Liver (tissue), 9 donors: ENCODE results near the gene ULBP3. TPM values are rescaled to one million over a fixed set of nuclear protein-coding genes. Genes with fewer than 3 reads are reported as not detected.

Experiments
- DNase-seq: peaks from one replicate; pipeline ENCODE4 v3.0.0-alpha.2; 2017; ENCODE audit warnings: low spot score
- H3K27ac ChIP-seq, 2 donors: one replicate each; pipeline ENCODE4 v1.7.0; 2013; ENCODE audit warnings: inconsistent platforms in 2 of 2, low read length in 2 of 2, control low read depth in 1 of 2, low read depth in 1 of 2, mild to moderate bottlenecking in 1 of 2
- H3K27me3 ChIP-seq, 4 donors: one replicate each; pipeline versions ENCODE4 v1.6.1 to v1.7.0; 2013; ENCODE audit warnings: low read length in 3 of 4, inconsistent platforms in 1 of 4, mild to moderate bottlenecking in 1 of 4, moderate library complexity in 1 of 4; ENCODE audit not compliant: control insufficient read depth in 4 of 4, insufficient read depth in 4 of 4
- H3K36me3 ChIP-seq, 4 donors: one replicate each; pipeline versions ENCODE4 v1.6.1 to v1.7.0; 2013; ENCODE audit warnings: low read length in 3 of 4, mild to moderate bottlenecking in 3 of 4, low read depth in 1 of 4, moderate library complexity in 1 of 4; ENCODE audit not compliant: control insufficient read depth in 4 of 4, insufficient read depth in 3 of 4
- H3K4me1 ChIP-seq, 4 donors: one replicate each; pipeline versions ENCODE4 v1.6.1 to v1.7.0; 2013; ENCODE audit warnings: low read length in 3 of 4, mild to moderate bottlenecking in 3 of 4, moderate library complexity in 1 of 4; ENCODE audit not compliant: control insufficient read depth in 4 of 4, insufficient read depth in 4 of 4
- H3K4me3 ChIP-seq, 3 donors: one replicate each; pipeline versions ENCODE4 v1.6.1 to v1.7.0; 2013; ENCODE audit warnings: low read length in 3 of 3, control low read depth in 1 of 3, low read depth in 1 of 3, mild to moderate bottlenecking in 1 of 3
- H3K9ac ChIP-seq, 2 donors: one replicate each; pipeline ENCODE4 v1.7.0; 2013; ENCODE audit warnings: low read length in 2 of 2, mild to moderate bottlenecking in 2 of 2, moderate library complexity in 2 of 2, control low read depth in 1 of 2, low read depth in 1 of 2
- H3K9me3 ChIP-seq, 4 donors: one replicate each; pipeline versions ENCODE4 v1.6.1 to v1.7.0; 2013; ENCODE audit warnings: low read length in 3 of 4; ENCODE audit not compliant: control insufficient read depth in 4 of 4
- CTCF ChIP-seq: fragments of 150-350 bp; IDR thresholded peaks from 2 replicates; pipeline ENCODE4 v1.5.1; 2017; ENCODE audit warnings: improper control_type of control experiment, low read depth, low read length; ENCODE audit not compliant: missing input control
- EGR1 ChIP-seq, 2 donors: IDR thresholded peaks; 2 replicates each; pipeline ENCODE4 v1.6.1; 2016 to 2018; ENCODE audit warnings: antibody characterized with exemption in 2 of 2, low read depth in 2 of 2
- FOXA2 ChIP-seq: IDR thresholded peaks from 2 replicates; pipeline ENCODE4 v1.6.1; 2016; ENCODE audit warnings: antibody characterized with exemption
- HNF4A ChIP-seq, 2 donors: conservative IDR thresholded peaks; 2 replicates each; pipeline ENCODE4 v1.6.1; 2016; ENCODE audit warnings: antibody characterized with exemption in 2 of 2, mild to moderate bottlenecking in 2 of 2
- HNF4G ChIP-seq: IDR thresholded peaks from 2 replicates; pipeline ENCODE4 v1.6.1; 2016; ENCODE audit warnings: antibody characterized with exemption
- MAX ChIP-seq: IDR thresholded peaks from 2 replicates; pipeline ENCODE4 v1.6.1; 2016; ENCODE audit warnings: antibody characterized with exemption
- NR2F2 ChIP-seq: IDR thresholded peaks from 2 replicates; pipeline ENCODE4 v1.6.1; 2016; ENCODE audit warnings: antibody characterized with exemption
- RAD21 ChIP-seq, 2 donors: IDR thresholded peaks; 2 replicates each; pipeline ENCODE4 v1.6.1; 2016; ENCODE audit warnings: antibody characterized with exemption in 2 of 2, mild to moderate bottlenecking in 2 of 2
- RXRA ChIP-seq, 2 donors: IDR thresholded peaks; 2 replicates each; pipeline ENCODE4 v1.6.1; 2017 to 2018; ENCODE audit warnings: antibody characterized with exemption in 2 of 2, mild to moderate bottlenecking in 1 of 2
- SP1 ChIP-seq: IDR thresholded peaks from 2 replicates; pipeline ENCODE4 v1.6.1; 2018; ENCODE audit warnings: antibody characterized with exemption, mild to moderate bottlenecking
- TAF1 ChIP-seq: conservative IDR thresholded peaks from 2 replicates; pipeline ENCODE4 v1.6.1; 2016; ENCODE audit warnings: antibody characterized with exemption, mild to moderate bottlenecking
- YY1 ChIP-seq: IDR thresholded peaks from 2 replicates; pipeline ENCODE4 v1.6.1; 2016; ENCODE audit warnings: antibody characterized with exemption, mild to moderate bottlenecking
- WGBS: extraction: QIAGEN DNeasy Blood & Tissue Kit; methylation state at CpG from one replicate; pipeline ENCODE4 v1.1.7; 2013; 5-methylcytosine and 5-hydroxymethylcytosine counted together
- polyA plus RNA-seq, 2 donors: library from polyadenylated mRNA; stranded (reverse) in 1 of 2; unstranded in 1 of 2; fragments of 200-250 nt in 1 of 2; fragments of >200 nt in 1 of 2; fragmentation: Nextera tagmentation in 1 of 2; extraction: Ambion mirVana in 1 of 2; gene quantifications; one replicate each; pipeline versions ENCODE4 v1.2.1 to v1.2.3, GENCODE V29; 2013 to 2015
- total RNA-seq, 2 donors: library from RNA; depleted of rRNA; stranded (reverse); fragments of >200 nt; gene quantifications; one replicate each; pipeline ENCODE4 v1.2.3, GENCODE V29; 2014
- TF ChIP-seq, protein P1 (sequence below): IDR thresholded peaks from 2 replicates; pipeline ENCODE4 v1.6.1; 2016; ENCODE audit warnings: antibody characterized with exemption
- donor health status: healthy.
- donor health status: healthy.
- donor health status: healthy.
- donor health status: healthy.
- donor health status: healthy.

The ULBP3 gene
- total and polyA plus RNA-seq, 4 donors: 0.88 to 2.3 (median 0.92) TPM; not detected in 1

- Histone ChIP-seq H3K36me3 (no peaks in the 10 kb centered on the region), H3K9ac (no peak overlapping the region), H3K27ac (no peak overlapping the region), H3K4me1 (no peaks in the 10 kb centered on the region), H3K9me3 (no peaks in the 10 kb centered on the region), H3K4me3 (no peak overlapping the region), H3K27me3 (no peaks in the 10 kb centered on the region)
- no peak for DNase-seq
- 92% methylated on average over 4 of the region's 4 CpGs for WGBS
- no peak for TF ChIP-seq FOXA2
- TF ChIP-seq HNF4G: no peak
- no peak for TF ChIP-seq CTCF
- TF ChIP-seq, protein P1, sequence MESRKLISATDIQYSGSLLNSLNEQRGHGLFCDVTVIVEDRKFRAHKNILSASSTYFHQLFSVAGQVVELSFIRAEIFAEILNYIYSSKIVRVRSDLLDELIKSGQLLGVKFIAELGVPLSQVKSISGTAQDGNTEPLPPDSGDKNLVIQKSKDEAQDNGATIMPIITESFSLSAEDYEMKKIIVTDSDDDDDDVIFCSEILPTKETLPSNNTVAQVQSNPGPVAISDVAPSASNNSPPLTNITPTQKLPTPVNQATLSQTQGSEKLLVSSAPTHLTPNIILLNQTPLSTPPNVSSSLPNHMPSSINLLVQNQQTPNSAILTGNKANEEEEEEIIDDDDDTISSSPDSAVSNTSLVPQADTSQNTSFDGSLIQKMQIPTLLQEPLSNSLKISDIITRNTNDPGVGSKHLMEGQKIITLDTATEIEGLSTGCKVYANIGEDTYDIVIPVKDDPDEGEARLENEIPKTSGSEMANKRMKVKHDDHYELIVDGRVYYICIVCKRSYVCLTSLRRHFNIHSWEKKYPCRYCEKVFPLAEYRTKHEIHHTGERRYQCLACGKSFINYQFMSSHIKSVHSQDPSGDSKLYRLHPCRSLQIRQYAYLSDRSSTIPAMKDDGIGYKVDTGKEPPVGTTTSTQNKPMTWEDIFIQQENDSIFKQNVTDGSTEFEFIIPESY: no peak
- no peak for TF ChIP-seq MAX
- TF ChIP-seq HNF4A (conservative IDR thresholded peaks at IDR 0.05): no peak
- no peak for TF ChIP-seq EGR1 (IDR thresholded peaks at IDR 0.05; ENCODE audit: low read depth in 2 of 2)
- TF ChIP-seq YY1: no peak
Measured at GRCh38 chr6:150102750-150103270, 33.9 kb upstream of the ULBP3 start.

- 94% methylated on average over 19 of the region's 19 CpGs for WGBS
- no peaks in the 10 kb centered on the region for H3K4me1 ChIP-seq
- H3K36me3 ChIP-seq: no peaks in the 10 kb centered on the region
- H3K4me3 ChIP-seq: no peak overlapping the region
- TF ChIP-seq RAD21 (IDR thresholded peaks at IDR 0.05) (no peak), FOXA2 (no peak), RXRA (IDR thresholded peaks at IDR 0.05) (no peak), NR2F2 (no peak)
- H3K27ac ChIP-seq: no peak overlapping the region
- DNase-seq: no peak
- no peak overlapping the region for H3K9ac ChIP-seq
- no peaks in the 10 kb centered on the region for H3K27me3 ChIP-seq
- H3K9me3 ChIP-seq: no peaks in the 10 kb centered on the region
Measured at GRCh38 chr6:150100745-150101144, 31.8 kb upstream of the ULBP3 start.

DNA sequence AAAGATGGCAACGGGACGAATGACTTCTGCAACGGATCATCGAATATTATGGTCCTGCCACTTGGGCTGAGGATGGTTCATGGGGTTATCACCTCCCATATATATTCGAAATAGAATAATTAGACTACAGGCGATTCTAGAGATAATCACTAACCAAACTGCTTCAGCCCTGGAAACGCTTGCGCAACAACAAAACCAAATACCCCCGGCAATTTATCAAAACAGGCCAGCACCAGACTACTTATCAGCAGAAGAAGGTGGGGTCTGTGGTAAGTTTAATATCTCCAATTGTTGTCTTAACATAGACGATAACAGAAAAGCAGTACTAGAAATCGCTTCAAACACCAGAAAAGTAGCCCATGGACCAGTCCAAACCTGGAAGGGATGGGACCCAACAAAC is 31.0 kb upstream of the ULBP3 start:
- TF ChIP-seq CTCF: no peak
- no peak for TF ChIP-seq HNF4A (conservative IDR thresholded peaks at IDR 0.05)
- TF ChIP-seq SP1: no peak
- no peak for TF ChIP-seq RXRA (IDR thresholded peaks at IDR 0.05)
- no peak for TF ChIP-seq TAF1
- Histone ChIP-seq H3K36me3 (no peaks in the 10 kb centered on the region), H3K9me3 (no peaks in the 10 kb centered on the region), H3K27me3 (no peaks in the 10 kb centered on the region), H3K4me3 (no peak overlapping the region), H3K4me1 (no peaks in the 10 kb centered on the region), H3K9ac (no peak overlapping the region), H3K27ac (no peak overlapping the region)
- 89% methylated on average over 11 of the region's 11 CpGs for WGBS
- DNase-seq: no peak
